Measurements from ENCODE around the gene SDC1. TPM values are rescaled to one million over a fixed set of nuclear protein-coding genes. Genes with fewer than 3 reads are reported as not detected.
"Not testable (repeated sequence)": the region's sequence is repeated elsewhere in the genome, so short reads cannot be mapped to it uniquely, and the experiment has no call there.

The SDC1 gene
- total RNA-seq, 1 donor from 2014 or later: 11.1 TPM

DNA sequence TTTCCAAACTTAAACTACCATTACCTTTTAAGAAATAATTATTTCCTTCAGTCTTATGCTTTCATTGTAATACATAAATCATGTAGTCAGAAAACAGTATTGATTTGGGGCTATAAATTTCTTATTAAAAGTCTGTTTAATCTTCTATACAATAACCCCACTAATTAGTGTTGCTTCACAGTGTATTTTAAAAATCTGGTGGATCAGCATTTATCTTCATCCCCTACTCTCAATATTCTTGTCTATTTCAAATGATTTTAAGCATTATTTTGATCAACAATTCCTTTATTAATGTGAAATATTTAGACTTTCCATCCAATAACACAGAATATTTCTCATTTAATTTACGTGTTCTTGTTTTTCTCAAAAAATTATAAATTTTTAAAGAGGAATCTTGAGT is 32.5 kb upstream of the SDC1 start:
- no peaks in the 10 kb centered on the region for H3K9me3 Mint-ChIP-seq (ENCODE audit: unreplicated experiment)
- H3K4me1 Mint-ChIP-seq (ENCODE audit: unreplicated experiment): no peaks in the 10 kb centered on the region
- H3K36me3 Mint-ChIP-seq (ENCODE audit: unreplicated experiment): peaks cover 45% of the 10 kb centered on the region
- no peak for DNase-seq (ENCODE audit: extremely low spot score, unreplicated experiment)
- TF ChIP-seq, protein P1, sequence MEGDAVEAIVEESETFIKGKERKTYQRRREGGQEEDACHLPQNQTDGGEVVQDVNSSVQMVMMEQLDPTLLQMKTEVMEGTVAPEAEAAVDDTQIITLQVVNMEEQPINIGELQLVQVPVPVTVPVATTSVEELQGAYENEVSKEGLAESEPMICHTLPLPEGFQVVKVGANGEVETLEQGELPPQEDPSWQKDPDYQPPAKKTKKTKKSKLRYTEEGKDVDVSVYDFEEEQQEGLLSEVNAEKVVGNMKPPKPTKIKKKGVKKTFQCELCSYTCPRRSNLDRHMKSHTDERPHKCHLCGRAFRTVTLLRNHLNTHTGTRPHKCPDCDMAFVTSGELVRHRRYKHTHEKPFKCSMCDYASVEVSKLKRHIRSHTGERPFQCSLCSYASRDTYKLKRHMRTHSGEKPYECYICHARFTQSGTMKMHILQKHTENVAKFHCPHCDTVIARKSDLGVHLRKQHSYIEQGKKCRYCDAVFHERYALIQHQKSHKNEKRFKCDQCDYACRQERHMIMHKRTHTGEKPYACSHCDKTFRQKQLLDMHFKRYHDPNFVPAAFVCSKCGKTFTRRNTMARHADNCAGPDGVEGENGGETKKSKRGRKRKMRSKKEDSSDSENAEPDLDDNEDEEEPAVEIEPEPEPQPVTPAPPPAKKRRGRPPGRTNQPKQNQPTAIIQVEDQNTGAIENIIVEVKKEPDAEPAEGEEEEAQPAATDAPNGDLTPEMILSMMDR (IDR thresholded peaks at IDR 0.05): no peak
- no peaks in the 10 kb centered on the region for H3K27me3 Mint-ChIP-seq (ENCODE audit: unreplicated experiment)
- H3K27ac Mint-ChIP-seq (ENCODE audit: unreplicated experiment): no peak overlapping the region
- no peak overlapping the region for H3K4me3 Mint-ChIP-seq (ENCODE audit: unreplicated experiment)

DNA sequence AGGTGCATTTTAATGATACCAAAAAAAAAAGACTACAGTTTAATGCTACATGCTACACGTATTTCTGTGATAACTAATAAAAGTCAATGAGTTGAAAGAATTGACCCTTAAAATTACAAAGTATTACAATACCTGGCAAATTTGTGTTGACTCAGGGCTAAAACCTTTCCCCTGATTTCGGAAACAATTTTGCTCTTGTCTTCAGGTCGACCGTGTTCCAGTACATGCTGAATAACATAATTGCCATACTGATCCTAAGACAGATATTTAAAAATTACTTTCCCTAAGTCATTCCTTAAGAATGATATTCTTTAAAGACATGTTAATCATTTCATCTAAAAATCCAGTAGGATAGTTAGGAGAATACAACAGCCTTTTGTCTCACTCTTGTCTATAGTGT is 29.8 kb upstream of the SDC1 start:
- Mint-ChIP-seq H3K27me3 (ENCODE audit: unreplicated experiment) (no peaks in the 10 kb centered on the region), H3K4me1 (ENCODE audit: unreplicated experiment) (no peaks in the 10 kb centered on the region), H3K36me3 (ENCODE audit: unreplicated experiment) (peaks cover 55% of the 10 kb centered on the region), H3K27ac (ENCODE audit: unreplicated experiment) (no peak overlapping the region), H3K4me3 (ENCODE audit: unreplicated experiment) (no peak overlapping the region), H3K9me3 (ENCODE audit: unreplicated experiment) (no peaks in the 10 kb centered on the region)
- TF ChIP-seq, protein P1 (IDR thresholded peaks at IDR 0.05): no peak
- DNase-seq (ENCODE audit: extremely low spot score, unreplicated experiment): no peak

DNA sequence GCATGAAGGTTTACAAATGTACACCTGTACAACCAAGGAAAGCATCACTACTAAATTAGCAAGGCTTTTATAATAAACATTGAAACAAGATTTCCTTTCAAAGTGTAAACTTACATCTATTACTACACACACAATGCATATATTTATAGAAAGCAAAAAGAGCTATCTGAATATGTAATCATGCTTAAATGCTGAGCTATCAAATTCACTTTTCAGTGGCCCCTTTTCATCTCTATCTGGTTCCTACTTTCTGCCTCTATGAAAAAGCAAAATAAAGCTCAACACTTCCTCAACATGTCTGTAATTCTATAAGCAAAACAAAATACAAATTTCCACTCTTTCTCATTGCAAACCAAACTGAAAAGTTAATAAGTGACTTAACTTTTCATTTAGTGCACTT is 25.5 kb upstream of the SDC1 start:
- Mint-ChIP-seq H3K27me3 (ENCODE audit: unreplicated experiment) (no peaks in the 10 kb centered on the region), H3K4me1 (ENCODE audit: unreplicated experiment) (no peaks in the 10 kb centered on the region), H3K9me3 (ENCODE audit: unreplicated experiment) (no peaks in the 10 kb centered on the region), H3K4me3 (ENCODE audit: unreplicated experiment) (no peak overlapping the region), H3K36me3 (ENCODE audit: unreplicated experiment) (peaks cover 74% of the 10 kb centered on the region), H3K27ac (ENCODE audit: unreplicated experiment) (no peak overlapping the region)
- TF ChIP-seq, protein P1 (IDR thresholded peaks at IDR 0.05): no peak
- no peak for DNase-seq (ENCODE audit: extremely low spot score, unreplicated experiment)

DNA sequence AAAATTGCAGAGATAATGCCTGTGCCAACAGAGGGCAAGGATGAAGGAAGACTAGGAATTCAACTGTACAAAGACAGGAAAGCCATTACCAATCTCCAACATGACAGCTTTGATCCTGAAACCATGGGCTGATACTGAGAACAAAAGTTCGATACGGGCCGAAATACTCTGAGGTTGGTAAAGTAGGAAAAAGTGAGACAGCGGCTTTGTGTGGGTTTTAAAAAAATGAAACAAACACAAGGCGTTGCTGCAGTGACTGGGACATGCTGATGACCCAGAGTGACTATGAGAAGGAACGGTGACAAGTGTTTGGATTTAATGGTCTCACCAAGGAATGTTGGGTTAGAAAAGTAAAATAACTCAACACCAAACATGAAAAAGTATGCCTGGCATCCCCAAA is 24.2 kb upstream of the SDC1 start:
- Mint-ChIP-seq H3K9me3 (ENCODE audit: unreplicated experiment) (no peaks in the 10 kb centered on the region), H3K27me3 (ENCODE audit: unreplicated experiment) (no peaks in the 10 kb centered on the region), H3K4me1 (ENCODE audit: unreplicated experiment) (no peaks in the 10 kb centered on the region), H3K27ac (ENCODE audit: unreplicated experiment) (no peak overlapping the region), H3K36me3 (ENCODE audit: unreplicated experiment) (peaks cover 68% of the 10 kb centered on the region), H3K4me3 (ENCODE audit: unreplicated experiment) (no peak overlapping the region)
- TF ChIP-seq, protein P1 (IDR thresholded peaks at IDR 0.05): no peak
- no peak for DNase-seq (ENCODE audit: extremely low spot score, unreplicated experiment)

DNA sequence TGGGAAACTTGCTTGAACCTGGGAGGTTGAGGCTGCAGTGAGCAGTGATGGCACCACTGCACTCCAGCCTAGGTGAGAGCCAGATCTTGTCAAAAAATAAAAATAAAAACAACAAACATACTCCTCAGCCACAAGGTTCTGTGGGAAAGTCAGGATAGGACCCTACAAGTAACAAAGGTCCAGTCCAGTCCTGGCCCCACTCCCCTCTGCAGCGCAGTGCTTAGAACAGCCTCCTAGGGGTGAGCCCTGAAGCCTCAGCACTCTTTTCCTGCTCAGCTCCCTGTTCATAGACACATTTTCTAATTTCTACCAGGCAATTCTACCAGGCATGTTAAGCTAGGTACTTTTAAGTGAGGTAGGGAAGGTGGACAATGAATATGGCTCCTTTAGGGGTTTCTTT is 22.2 kb upstream of the SDC1 start:
- no peak overlapping the region for H3K27ac Mint-ChIP-seq (ENCODE audit: unreplicated experiment)
- H3K4me1 Mint-ChIP-seq (ENCODE audit: unreplicated experiment): no peaks in the 10 kb centered on the region
- H3K27me3 Mint-ChIP-seq (ENCODE audit: unreplicated experiment): no peaks in the 10 kb centered on the region
- no peak for DNase-seq (ENCODE audit: extremely low spot score, unreplicated experiment)
- TF ChIP-seq, protein P1 (IDR thresholded peaks at IDR 0.05): no peak
- peaks cover 48% of the 10 kb centered on the region for H3K36me3 Mint-ChIP-seq (ENCODE audit: unreplicated experiment)
- H3K9me3 Mint-ChIP-seq (ENCODE audit: unreplicated experiment): no peaks in the 10 kb centered on the region
- no peak overlapping the region for H3K4me3 Mint-ChIP-seq (ENCODE audit: unreplicated experiment)

DNA sequence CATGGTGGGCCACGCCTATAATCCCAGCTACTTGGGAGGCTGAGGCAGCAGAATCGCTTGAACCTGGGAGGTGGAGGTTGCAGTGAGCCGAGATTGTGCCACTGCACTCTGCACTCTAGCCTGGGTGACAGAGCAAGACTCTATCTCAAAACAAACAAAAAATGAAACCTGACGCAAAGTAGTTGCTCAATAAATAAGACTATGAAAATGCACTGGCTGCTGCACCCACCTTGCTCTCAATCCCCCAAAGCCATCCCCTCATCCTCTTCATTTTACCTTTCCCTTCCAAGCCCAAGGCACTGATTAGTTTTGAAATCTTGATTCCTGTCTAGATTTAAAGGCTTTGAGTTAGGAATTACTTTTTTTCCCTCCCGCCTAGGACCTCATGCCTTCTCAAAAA is 18.7 kb upstream of the SDC1 start:
- not testable (repeated sequence) for DNase-seq (ENCODE audit: extremely low spot score, unreplicated experiment); H3K27me3 Mint-ChIP-seq (ENCODE audit: unreplicated experiment); H3K27ac Mint-ChIP-seq (ENCODE audit: unreplicated experiment); H3K9me3 Mint-ChIP-seq (ENCODE audit: unreplicated experiment); H3K4me3 Mint-ChIP-seq (ENCODE audit: unreplicated experiment); H3K4me1 Mint-ChIP-seq (ENCODE audit: unreplicated experiment)
- peaks cover 22% of the 10 kb centered on the region for H3K36me3 Mint-ChIP-seq (ENCODE audit: unreplicated experiment)
